NCI-H146 (cell line): Measurements from ENCODE around the gene WDR27.
"Not testable (repeated sequence)": the region's sequence is repeated elsewhere in the genome, so short reads cannot be mapped to it uniquely, and the experiment has no call there.

Source experiments
- DNase-seq: peaks from one replicate; lab custom pipeline; 2025; lab: John Stamatoyannopoulos, UW

WDR27 gene

DNA sequence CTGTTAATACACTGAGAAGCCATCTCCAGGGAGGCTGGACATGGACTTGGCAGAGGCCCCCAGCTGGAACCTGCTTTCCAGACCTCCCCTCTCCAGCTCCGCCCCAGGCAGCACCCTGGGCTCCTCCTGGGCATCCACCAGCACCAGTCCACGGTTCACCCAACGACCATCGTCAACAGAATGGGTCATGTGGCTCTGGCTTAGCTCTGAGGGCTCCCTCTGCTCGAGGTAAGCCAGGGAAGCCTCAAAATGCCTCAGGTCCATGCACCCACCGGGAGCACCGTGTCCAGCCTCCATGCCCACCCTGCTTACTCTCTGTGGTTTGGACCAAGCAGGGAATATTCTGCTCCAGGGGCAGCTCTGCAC is 40.5 kb downstream of the WDR27 start:
- no peak for DNase-seq

DNA sequence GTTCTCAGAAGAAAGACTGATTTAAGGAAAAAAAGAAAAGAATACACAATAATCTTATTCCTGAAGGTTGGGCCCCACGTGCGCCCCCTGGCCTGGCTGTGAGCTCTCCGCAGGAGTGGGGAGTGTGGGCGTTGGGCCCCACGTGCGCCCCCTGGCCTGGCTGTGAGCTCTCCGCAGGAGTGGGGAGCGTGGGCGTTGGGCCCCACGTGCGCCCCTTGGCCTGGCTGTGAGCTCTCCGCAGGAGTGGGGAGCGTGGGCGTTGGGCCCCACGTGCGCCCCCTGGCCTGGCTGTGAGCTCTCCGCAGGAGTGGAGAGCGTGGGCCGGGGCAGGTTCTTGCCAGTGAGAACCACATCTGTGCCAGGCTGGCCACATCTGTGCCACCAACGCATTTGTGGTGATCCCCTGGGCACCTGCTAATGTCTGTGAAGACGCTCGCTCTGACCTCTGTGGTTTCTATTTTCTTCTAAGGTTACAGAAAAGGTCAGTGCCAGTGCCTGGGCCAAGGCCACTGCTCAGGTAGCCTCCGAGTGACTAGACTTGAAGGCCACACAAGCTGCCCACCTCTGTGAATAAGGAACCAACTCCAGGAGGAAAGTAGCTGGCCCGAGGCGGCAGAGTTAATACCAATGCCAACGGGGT is 41.0 kb downstream of the WDR27 start:
- no peak for DNase-seq

DNA sequence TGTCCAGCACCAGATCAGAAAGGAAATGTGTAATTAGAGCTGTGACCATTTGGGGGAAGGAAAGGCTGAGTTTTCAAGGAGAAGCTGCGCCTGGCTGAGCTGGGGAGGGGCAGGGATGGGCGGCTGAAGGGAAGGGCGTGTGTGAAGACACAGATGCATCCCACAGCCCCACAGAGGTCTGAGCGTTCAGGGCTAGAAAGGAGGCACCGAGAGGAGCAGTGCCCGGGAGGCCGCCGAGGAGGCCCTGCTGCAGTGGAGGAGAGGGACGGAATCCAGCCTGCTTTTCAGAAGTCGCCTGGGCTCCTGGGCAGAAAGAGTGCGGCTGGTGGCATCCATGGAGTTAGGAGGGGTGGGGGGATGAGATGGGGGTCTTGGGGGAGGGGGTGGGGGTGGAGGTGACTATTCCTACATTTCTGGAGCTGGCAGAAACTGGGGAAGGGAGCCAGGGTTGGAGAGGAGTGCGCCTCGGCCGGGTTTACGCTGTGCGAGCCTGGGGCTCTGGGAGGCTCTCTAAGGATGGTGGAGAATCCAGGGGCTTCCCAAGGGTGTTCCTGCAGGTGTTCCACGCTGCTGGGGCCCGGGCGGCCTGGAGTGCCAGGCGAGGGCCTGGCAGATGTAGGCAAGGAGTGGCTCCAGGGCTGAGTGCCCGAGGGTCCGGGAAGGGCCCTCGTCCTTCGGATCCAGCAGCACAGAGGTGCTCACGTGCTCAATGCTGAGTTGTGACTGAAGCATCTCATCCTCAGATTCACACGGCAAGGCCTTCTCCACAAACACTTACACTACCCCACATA is 41.8 kb downstream of the WDR27 start:
- no peak for DNase-seq

DNA sequence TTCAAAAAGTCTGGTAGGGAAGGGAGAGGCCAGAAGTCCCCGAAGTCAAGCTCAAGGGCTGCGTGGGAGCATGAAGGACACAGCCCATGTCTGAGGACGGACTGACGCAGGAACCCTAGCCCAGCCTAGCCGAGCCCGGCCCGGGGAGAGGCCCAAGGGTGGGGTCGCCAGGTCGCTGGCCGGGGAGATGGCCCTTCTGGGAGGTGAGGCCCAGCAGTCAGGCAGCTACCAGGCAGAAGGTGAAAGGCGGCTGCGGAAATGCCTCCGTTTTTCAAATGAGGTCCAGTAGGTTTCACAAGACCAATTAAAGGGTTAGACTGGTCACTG is 44.6 kb downstream of the WDR27 start:
- no peak for DNase-seq

DNA sequence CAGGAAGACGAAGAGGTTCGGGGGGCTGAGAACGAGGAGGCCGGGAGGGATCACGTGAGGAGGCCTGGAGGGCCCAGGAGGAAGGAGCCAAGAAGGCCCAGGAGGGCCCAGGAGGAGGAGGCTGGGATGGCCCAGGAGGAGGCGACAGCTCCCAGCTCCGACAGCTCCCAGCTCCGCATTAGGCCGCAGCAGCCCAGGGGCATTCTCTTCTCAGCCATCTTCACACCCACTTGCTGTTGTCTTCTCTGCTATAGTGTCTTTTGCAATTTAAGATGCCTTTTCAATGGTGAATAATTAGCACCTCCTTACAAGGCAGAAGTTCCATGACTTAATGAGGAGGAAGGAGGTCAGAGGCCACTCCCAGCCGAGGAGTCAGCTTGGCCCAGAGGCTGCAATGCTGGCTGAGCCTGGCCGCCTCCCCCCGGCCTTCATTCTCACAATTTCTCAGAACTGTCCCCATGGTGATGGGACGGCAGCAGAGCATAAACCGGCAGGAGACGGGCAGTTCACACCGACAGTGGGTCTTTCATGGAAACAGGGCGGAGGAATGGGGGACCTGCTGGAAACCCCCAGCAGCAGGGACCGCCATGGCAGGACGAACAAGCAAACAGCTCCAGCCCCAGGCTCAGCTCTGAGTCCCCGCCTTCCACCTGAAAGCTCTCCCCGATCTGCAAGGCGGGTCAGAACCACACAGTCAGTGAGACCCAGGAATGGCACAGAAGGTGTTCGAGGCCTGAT is 45.1 kb downstream of the WDR27 start:
- DNase-seq = no peak

DNA sequence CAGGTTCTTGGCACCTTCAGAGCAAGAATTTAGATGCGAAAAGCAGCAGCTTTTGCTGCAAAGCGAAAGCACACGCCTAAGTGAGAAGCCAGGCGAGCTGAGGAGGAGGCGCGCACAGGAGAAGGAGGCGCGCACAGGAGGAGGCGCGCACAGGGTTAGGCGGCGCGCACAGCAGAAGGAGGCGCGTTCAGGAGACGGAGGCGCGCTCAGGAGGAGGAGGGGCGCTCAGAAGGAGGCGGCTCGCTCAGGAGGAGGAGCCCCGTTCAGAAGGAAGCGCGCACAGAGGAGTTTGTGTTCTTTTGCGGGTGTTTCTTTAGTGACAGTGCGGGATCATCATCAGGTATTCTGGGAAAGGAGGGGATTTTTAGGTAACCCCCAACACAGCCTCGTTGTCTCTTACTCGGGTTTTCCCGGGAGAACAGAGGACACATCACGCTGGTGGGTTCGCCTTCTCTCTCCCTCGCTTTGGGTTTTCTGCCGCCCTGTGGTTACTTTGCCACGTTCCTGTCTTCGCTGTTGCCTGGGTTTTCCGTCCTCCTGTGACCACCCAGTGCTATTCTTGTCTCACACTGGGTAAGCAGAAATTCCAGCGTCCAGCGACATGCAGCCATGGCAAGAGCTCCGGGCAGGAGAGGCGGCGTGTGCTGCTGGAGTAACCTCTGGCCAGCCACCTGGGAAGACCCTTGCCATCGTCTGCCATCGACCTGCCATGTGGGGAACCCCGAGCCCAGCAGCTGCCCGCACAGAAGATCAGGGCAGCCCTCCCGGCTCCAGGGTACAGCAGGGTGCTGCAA is 47.0 kb downstream of the WDR27 start:
- no peak for DNase-seq

DNA sequence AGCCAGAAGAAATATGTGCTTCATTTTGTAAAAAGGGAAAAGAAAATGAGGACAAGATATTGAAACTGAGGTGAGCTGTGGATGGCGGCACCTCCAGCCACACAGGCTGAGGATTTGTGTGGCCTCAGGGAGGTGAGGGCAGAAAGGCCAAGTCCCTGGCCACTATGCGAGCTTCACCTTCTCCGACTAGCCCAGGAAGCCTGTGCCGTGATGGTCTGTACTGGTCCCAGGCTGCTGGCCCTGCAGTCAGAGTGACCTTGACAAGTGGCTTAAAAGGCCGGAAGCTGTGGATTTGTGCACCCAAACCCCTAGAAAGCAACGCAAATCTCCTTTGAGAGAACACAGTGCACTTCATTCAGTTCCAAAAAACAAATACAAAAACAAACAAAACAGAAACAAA is 48.1 kb downstream of the WDR27 start:
- no peak for DNase-seq

DNA sequence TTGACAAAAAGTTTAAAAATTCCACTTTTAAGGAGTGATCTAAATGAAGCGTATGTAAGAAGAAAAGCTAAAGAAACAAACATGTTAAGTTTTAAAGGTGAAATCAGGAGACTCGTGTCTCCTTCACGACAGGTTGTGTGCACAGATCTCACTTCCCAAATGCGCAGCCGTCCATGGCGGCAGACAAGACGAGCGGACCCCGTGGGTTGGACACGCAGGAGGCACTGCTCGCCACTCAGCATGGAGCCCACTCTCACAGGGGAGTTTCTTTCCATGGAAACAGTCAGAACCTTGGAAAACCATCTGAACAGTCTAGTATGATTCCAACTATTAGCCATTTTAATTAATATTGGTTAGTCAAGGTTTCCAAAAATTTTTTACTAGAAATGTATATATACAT is 48.9 kb downstream of the WDR27 start:
- DNase-seq = no peak

DNA sequence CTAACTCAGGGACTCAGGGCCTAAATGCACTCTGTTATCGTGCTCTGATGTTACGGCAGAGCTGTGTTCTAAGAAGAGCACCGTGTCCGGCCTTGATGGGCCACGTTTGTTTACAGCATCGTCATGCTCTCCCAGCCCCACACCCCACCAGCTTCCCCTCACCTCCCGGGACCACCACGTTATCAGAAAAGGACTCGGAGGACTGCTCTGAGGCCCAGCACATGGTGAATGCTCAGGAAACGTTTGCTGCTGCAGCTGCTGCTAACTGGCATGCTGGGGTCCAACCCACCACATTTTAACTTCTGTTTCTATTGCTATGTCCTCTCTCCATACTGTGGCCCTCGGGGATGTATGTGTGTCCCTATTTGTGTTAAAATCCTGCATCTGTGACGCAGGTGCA is 50.3 kb downstream of the WDR27 start:
- no peak for DNase-seq

DNA sequence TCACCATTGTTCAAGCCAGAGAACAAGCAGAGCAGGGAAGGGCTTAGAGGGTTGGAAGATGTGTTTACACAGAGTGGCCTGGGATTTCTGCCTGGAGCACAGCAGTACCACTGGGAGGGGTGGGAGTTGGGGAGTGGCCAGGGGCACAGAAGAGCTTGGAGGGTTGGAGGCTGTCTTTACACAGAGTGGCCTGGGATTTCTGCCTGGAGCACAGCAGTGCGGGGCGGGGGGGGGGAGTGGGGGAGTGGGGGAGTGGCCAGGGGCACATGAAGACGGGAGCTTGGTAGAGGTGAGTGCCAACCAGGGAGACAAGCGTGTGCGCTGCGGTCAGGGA is 50.9 kb downstream of the WDR27 start:
- DNase-seq = no peak

DNA sequence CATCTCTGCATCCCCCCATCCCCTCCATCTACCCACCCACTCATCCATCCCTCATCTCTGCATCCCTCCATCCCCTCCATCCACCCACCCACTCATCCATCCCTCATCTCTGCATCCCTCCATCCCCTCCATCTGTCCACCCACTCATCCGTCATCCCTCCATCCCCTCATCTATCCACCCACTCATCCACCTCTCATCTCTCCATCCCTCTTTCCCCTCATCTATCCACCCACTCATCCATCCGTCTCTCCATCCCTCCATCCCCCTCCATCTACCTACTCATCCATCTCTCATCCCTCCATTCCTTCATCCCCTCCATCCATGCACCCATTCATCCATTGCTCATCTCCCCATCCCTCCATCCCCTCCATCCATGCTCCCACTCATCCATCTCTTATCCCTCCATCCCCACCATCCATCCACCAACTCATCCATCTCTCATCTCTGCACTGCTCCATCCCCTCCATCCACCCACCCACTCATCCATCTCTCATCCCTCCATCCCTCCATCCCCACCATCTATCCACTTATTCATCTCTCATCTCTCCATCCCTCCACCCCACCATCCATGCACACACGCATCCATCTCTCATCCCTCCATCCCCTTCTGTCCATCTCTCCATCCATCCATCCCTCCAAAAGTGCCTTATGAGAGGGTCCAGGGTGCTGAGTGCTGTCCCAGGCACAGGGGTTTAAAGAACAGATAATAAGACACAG is 51.4 kb downstream of the WDR27 start:
- DNase-seq = no peak

DNA sequence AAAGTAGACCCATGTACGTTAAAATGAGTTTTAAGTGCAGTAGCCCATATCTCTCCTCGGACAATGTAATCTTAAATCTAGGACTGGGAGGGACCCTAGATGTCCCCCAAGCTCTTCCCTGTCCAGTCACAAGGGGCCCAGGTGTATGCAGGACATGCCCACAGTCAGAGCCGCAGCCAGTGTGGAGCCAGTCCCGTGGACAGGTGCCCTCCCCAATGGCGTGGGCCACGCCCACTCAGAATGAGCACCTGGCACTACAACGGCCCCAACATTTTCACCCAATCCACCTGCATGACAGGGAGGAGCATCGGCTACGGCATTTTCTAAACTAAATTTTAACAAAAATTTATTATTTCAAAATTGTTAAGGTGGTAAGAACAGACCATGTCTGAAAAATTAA is 53.2 kb downstream of the WDR27 start:
- no peak for DNase-seq

DNA sequence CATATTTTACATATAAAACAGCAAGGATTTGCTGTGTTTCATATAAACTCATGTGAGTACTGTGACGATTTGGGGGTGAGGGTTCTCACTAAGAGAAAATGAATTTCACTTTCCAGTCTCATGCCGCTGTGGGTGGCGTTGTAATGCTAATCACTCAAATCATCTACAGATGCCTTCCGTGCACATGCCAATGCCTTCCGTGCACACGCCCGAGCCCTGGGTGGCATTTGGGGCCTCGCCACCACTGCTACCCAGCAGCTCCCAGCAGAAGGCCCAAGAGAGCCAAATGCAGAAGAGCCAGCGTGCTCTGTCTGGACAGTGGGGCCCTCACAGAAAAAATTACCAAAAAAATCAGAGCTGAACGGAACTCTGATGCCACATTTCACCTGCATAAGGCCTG is 53.7 kb downstream of the WDR27 start:
- DNase-seq = no peak

DNA sequence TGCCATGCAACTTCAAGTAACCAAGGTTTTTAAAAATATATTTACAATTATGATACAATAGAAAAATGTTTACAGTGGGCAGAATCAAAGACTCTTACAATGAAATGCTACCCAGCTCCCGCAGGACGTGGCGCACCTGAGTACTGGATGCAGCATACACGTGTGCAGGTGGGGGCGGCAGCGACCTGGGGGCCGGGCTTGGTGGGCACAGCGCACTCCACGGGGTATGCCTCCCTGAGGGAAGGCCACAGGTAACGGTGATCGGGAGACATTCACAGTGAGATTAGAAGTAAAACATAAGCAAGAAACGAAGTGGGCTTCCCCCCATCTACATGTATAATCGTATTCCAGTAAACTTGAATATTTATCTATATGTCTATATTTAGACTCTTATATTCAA is 54.2 kb downstream of the WDR27 start:
- no peak for DNase-seq

DNA sequence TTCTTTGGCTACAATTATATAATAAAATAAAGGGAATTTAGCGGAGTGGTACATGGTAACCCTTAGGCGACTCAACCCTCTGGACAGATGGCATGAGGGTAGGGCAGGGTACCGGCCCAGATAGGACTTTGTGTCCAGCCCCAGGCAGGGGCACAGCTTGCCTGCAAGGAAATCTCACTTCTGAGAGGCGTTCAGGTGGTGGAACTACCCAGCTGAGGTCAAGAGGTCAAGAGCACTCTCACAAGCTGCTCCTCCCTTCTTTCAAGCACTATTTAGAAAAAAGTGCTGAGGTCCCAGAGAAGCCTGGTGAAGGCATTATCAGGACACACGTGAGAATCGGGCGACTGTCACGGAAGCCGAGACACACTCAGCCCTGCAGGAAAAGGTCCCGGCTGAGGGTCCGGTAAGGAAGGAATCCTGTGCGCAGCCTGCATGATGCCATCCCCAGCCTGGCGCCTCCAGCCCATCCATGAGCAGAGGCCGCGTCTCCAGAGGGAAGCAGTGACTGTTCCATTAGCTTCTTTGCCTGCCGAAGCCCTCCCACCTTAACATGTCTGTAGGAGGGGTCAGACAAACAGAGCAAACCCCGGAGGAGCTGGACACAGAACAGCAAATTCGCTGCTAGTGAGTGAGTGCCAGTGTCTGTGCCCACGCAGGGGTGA is 54.8 kb downstream of the WDR27 start:
- DNase-seq = no peak

DNA sequence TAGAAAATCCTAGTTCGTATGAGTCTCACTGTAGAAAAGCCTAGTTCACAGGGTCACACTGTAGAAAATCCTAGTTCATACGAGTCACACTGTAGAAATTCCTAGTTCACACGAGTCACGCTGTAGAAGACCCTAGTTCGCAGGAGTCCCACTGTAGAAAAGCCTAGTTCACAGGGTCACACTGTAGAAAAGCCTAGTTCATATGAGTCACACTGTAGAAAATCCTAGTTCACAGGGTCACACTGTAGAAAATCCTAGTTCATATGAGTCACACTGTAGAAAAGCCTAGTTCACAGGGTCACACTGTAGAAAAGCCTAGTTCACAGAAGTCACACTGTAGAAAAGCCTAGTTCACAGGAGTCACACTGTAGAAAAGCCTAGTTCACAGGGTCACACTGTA is 56.4 kb downstream of the WDR27 start:
- not testable (repeated sequence) for DNase-seq

DNA sequence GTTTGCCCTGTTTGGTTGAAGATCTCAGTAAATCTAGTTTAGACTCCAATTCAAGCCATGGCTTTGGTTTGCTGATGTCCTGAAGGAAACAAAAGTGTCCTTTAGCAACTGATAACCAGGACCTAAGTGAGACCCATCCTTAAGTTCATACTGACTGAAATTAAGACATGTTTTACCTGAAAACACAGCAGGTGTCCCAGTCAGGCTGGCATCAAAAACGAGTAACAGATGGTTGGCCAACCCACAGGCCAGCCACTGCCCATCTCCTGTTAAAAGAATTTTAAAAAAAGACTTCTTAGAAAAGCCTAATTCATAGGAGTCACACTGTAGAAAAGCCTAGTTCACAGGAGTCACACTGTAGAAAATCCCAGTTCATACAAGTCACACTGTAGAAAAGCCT is 58.3 kb downstream of the WDR27 start:
- no peak for DNase-seq

DNA sequence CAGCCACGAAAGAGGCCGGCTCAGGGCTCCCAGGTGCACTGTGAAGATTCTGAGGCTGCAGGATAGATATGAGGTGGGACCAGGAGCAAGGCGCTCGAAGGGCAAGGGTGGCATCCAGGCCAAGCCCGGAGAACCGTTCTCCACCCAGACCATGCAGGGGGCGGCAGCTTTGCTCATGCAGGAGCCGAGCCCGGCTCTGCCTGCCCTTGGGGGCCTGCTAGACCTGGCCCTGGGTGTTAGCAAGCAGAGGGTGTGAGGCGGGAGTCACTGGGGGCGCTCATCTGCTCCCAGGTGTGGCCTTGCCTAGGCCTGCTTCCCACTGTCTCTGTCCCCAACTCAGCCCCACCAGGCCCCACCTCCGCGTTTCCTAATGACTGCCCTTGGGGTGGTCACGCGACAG is 59.4 kb downstream of the WDR27 start:
- no peak for DNase-seq

DNA sequence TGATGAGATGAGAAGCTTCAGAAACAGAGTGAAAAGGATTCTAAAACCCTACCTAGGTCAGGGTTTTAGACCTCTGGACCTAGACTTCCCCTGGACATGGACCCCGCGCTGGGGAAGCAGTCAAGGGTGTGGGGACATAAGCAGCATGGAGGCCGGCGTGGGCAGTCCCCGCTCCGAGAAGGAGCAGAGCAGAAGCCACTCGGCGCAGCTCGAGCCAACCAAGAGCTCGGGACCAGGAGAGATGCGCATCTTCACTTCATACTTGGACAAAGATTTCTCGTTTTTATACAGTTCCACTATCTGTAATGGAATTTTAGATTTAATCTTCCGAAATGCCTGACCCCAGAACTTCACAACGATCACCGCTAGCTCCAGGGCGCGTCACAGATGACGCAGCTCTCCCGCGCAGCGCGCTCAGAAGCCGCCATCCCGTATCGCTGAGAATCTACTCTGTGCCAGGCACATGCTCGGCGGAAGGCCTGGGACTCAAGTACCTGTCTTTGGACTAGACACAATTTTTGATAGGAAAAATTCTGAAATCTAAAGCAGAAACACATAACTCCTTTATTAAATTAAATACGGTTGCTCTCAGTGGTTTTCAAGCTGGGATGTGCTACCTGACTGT is 60.3 kb downstream of the WDR27 start:
- DNase-seq = no peak

DNA sequence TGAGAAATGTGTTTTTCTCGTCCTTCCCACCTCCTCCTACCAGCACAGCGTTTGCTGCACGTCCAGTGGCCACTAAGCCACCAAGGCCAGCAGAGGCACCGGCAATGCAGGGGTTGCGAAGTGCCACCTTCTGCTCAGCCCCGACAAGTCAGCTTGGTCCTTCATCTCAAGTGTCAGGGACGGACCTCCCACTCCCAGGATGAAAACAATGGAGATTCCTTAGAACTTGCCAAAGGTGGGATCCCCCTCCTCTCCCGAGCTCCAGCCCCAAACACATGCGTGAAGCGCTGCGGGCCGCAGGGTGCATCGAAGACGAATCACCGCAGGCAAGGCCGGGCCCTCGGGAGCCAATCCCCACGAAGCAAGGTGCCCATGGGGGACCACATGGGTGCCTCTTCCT is 60.8 kb downstream of the WDR27 start:
- no peak for DNase-seq

DNA sequence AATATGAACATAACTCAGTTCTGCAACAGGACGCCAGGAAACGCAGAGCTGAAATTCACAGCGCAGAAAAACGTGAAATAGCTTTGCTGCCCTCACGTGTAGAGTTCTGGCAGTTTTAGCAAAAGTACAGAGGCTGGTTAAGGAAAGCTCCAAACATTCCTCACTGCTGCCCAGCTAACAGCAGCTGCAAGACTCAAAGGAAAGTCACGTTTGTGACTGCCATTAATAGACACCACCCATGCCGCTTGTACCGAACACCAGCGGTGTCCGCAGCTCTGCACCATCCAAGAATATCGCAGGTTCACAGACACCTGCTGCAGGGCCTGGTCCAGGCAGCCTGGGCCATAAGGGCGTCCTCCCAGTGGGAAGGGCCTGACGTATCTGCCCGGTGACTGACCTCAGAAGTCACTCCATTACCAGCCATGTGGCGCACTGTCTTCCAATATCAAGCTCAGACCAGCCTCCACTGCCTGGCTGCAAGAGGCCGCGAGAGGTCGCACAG is 61.4 kb downstream of the WDR27 start:
- DNase-seq = no peak
